ENCODE results near the gene SPTBN2.

GRCh38 chr11:66694056-66694410 is 35.0 kb downstream of the SPTBN2 start:
- TF ChIP-seq CTCF (IDR thresholded peaks at IDR 0.05) (no peak), POLR2A (IDR thresholded peaks at IDR 0.05) (no peak), EP300 (IDR thresholded peaks at IDR 0.05) (no peak)

Data from tibial nerve (tissue), 4 donors.